Bronchial epithelial cell (primary cell): ENCODE data around the gene CHMP1A. TPM values are rescaled to one million over a fixed set of nuclear protein-coding genes. Genes with fewer than 3 reads are reported as not detected.

Experiments used
- DNase-seq: peaks from one replicate; pipeline ENCODE4 v3.0.0-alpha.2; 2010; ENCODE audit warnings: low read depth
- FAIRE-seq: peaks from 2 replicates; lab custom pipeline; 2011; peaks lifted over from hg19 to GRCh38; lab: Jason Lieb, UNC
- H3K27me3 ChIP-seq: 2 replicates; pipeline ENCODE4 v1.5.1; 2011; ENCODE audit warnings: low read length; ENCODE audit not compliant: control insufficient read depth, insufficient read depth
- H3K36me3 ChIP-seq: 2 replicates; pipeline ENCODE4 v1.5.1; 2011; ENCODE audit warnings: low read length; ENCODE audit not compliant: control insufficient read depth, insufficient read depth
- H3K4me3 ChIP-seq: 2 replicates; pipeline ENCODE4 v1.5.1; 2011; ENCODE audit warnings: mild to moderate bottlenecking, low read depth, low read length, control low read depth
- CTCF ChIP-seq: IDR thresholded peaks from 2 replicates; pipeline ENCODE4 v1.5.1; 2011; ENCODE audit warnings: mild to moderate bottlenecking, moderate library complexity, low read length, control low read depth, inconsistent platforms; ENCODE audit not compliant: insufficient read depth, severe bottlenecking
- total RNA-seq: library from RNA; depleted of rRNA; stranded (reverse); fragments of >200 nt; gene quantifications from 2 replicates; pipeline ENCODE4 v1.2.1, GENCODE V29; 2014

Gene CHMP1A
- total RNA-seq, 1 donor from 2014 or later = 101 TPM

- no peaks in the 10 kb centered on the region for H3K36me3 ChIP-seq
- no peak for TF ChIP-seq CTCF
- no peaks in the 10 kb centered on the region for H3K27me3 ChIP-seq
- FAIRE-seq (no peak), DNase-seq (no peak)
- H3K4me3 ChIP-seq = no peak overlapping the region
Measured at GRCh38 chr16:89602952-89603590, 54.4 kb downstream of the CHMP1A start.

- TF ChIP-seq CTCF = no peak
- no peaks in the 10 kb centered on the region for H3K27me3 ChIP-seq
- H3K36me3 ChIP-seq = no peaks in the 10 kb centered on the region
- no peak overlapping the region for H3K4me3 ChIP-seq
- DNase-seq = peak; percentile 86
- no peak for FAIRE-seq
Measured at GRCh38 chr16:89602273-89602951, 55.1 kb downstream of the CHMP1A start.

- H3K4me3 ChIP-seq = no peak overlapping the region
- TF ChIP-seq CTCF = no peak
Measured at GRCh38 chr16:89601906-89602272, 55.6 kb downstream of the CHMP1A start.

GRCh38 chr16:89600956-89601355, 56.6 kb downstream of the CHMP1A start:
- no peak for DNase-seq
- TF ChIP-seq CTCF = no peak
- no peak for FAIRE-seq
- Histone ChIP-seq H3K4me3 (no peak overlapping the region), H3K27me3 (no peaks in the 10 kb centered on the region), H3K36me3 (no peaks in the 10 kb centered on the region)

More at GRCh38 chr16:89601906-89602272, 55.6 kb downstream of the CHMP1A start:
- FAIRE-seq (no peak), DNase-seq (no peak)
- Histone ChIP-seq H3K27me3 (no peaks in the 10 kb centered on the region), H3K36me3 (no peaks in the 10 kb centered on the region)

GRCh38 chr16:89600427-89600826, 57.1 kb downstream of the CHMP1A start:
- Histone ChIP-seq H3K27me3 (no peaks in the 10 kb centered on the region), H3K36me3 (no peaks in the 10 kb centered on the region), H3K4me3 (no peak overlapping the region)
- no peak for FAIRE-seq
- peak; percentile 23 for DNase-seq
- no peak for TF ChIP-seq CTCF
